ENCODE data around the gene FAM174B. TPM values are rescaled to one million over a fixed set of nuclear protein-coding genes. Genes with fewer than 3 reads are reported as not detected.

FAM174B gene
- total RNA-seq, 2 donors from 2014 or later: 32.0 to 183 TPM

- no peak overlapping the region for H3K27ac ChIP-seq
- no peak for TF ChIP-seq POLR2AphosphoS5 (IDR thresholded peaks at IDR 0.05)
- no peak for TF ChIP-seq POLR2A (IDR thresholded peaks at IDR 0.05)
- TF ChIP-seq, protein P1, sequence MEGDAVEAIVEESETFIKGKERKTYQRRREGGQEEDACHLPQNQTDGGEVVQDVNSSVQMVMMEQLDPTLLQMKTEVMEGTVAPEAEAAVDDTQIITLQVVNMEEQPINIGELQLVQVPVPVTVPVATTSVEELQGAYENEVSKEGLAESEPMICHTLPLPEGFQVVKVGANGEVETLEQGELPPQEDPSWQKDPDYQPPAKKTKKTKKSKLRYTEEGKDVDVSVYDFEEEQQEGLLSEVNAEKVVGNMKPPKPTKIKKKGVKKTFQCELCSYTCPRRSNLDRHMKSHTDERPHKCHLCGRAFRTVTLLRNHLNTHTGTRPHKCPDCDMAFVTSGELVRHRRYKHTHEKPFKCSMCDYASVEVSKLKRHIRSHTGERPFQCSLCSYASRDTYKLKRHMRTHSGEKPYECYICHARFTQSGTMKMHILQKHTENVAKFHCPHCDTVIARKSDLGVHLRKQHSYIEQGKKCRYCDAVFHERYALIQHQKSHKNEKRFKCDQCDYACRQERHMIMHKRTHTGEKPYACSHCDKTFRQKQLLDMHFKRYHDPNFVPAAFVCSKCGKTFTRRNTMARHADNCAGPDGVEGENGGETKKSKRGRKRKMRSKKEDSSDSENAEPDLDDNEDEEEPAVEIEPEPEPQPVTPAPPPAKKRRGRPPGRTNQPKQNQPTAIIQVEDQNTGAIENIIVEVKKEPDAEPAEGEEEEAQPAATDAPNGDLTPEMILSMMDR (IDR thresholded peaks at IDR 0.05): no peak
- DNase-seq (ENCODE audit: low spot score): no peak
- intact Hi-C loops (cut with DNase I): no loop called here
- H3K36me3 ChIP-seq: no peaks in the 10 kb centered on the region
- no peak overlapping the region for H3K4me3 ChIP-seq
- no peaks in the 10 kb centered on the region for H3K4me1 ChIP-seq (replicated peaks)
- H3K9me3 ChIP-seq: no peaks in the 10 kb centered on the region
- whole genome bisulfite sequencing: 85% methylated on average over 8 of the region's 8 CpGs
- no peaks in the 10 kb centered on the region for H3K27me3 ChIP-seq (replicated peaks; ENCODE audit: insufficient read depth)
Measured at GRCh38 chr15:92586383-92586942, 69.1 kb downstream of the FAM174B start.

GRCh38 chr15:92584105-92584504 is 71.5 kb downstream of the FAM174B start:
- TF ChIP-seq, protein P1 (IDR thresholded peaks at IDR 0.05): no peak
- TF ChIP-seq POLR2A (IDR thresholded peaks at IDR 0.05) (no peak), POLR2AphosphoS5 (IDR thresholded peaks at IDR 0.05) (no peak)
- Histone ChIP-seq H3K9me3 (no peaks in the 10 kb centered on the region), H3K27me3 (replicated peaks; ENCODE audit: insufficient read depth) (no peaks in the 10 kb centered on the region), H3K4me3 (no peak overlapping the region), H3K36me3 (no peaks in the 10 kb centered on the region), H3K4me1 (replicated peaks) (no peaks in the 10 kb centered on the region), H3K27ac (no peak overlapping the region)
- 79% methylated on average over 4 of the region's 4 CpGs for WGBS
- intact Hi-C loops (cut with DNase I): no loop called here
- no peak for DNase-seq (ENCODE audit: low spot score)

GRCh38 chr15:92583096-92584034 is 72.2 kb downstream of the FAM174B start:
- DNase-seq (ENCODE audit: low spot score): no peak
- Histone ChIP-seq H3K27ac (no peak overlapping the region), H3K4me1 (replicated peaks) (no peaks in the 10 kb centered on the region), H3K27me3 (replicated peaks; ENCODE audit: insufficient read depth) (no peaks in the 10 kb centered on the region), H3K4me3 (no peak overlapping the region), H3K36me3 (no peaks in the 10 kb centered on the region), H3K9me3 (no peaks in the 10 kb centered on the region)
- TF ChIP-seq POLR2AphosphoS5 (IDR thresholded peaks at IDR 0.05): no peak
- TF ChIP-seq POLR2A (IDR thresholded peaks at IDR 0.05): no peak
- TF ChIP-seq, protein P1 (IDR thresholded peaks at IDR 0.05): no peak
- intact Hi-C loops (cut with DNase I): no loop called here
- 89% methylated on average over 19 of the region's 19 CpGs for WGBS

DNA sequence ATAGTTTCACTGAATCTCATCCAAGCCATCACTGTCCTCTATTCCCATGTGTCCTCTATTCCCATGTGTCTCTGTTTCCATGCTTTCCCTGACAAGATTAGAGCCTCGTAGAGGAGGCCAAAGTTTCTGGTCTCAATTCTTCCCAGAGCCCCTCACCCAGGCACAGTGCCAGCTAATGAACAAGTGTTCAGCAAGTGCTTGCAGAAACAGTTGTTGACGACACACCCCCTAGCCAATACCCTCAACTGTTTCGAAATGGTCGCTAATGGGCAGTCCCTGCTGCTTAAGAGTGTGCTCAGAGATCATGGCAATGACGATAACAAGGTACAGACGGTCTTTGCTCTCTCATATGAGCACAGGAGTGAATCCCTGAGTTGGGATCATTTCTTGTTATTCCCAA is 73.4 kb downstream of the FAM174B start:
- no peak for TF ChIP-seq POLR2AphosphoS5 (IDR thresholded peaks at IDR 0.05)
- TF ChIP-seq, protein P1 (IDR thresholded peaks at IDR 0.05): no peak
- no peak for TF ChIP-seq POLR2A (IDR thresholded peaks at IDR 0.05)
- intact Hi-C loops (cut with DNase I): no loop called here
- Histone ChIP-seq H3K27ac (no peak overlapping the region), H3K9me3 (no peaks in the 10 kb centered on the region), H3K4me3 (no peak overlapping the region), H3K36me3 (no peaks in the 10 kb centered on the region), H3K4me1 (replicated peaks) (no peaks in the 10 kb centered on the region), H3K27me3 (replicated peaks; ENCODE audit: insufficient read depth) (no peaks in the 10 kb centered on the region)
- no peak for DNase-seq (ENCODE audit: low spot score)
- WGBS: 84% methylated on average over 6 of the region's 6 CpGs

Measured in prostate gland (tissue), 2 donors.